Measurements from ENCODE around the gene DHRS12. TPM values are rescaled to one million over a fixed set of nuclear protein-coding genes. Genes with fewer than 3 reads are reported as not detected.

DHRS12 gene
- polyA plus RNA-seq, 1 experiment = 5.6 TPM

DNA sequence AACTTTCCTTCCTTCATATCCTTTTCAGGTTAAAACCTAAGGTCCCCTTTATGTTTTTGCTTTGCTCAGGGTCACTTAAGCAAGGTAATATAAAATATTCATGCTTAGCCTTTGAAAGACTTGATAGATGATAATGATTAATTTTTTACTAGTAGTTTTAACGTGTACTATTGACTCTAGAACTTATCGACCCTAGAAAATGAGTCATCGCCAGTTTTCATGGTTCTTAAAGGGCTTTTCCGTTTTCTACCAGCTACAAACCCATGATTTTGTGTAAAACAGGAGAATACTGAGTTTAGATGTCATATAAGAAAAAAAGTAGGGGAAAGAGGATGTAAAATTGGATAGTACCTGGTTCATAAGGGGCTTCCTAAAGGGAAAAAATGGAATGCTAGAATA, 75.7 kb downstream of the DHRS12 start:
- no peak overlapping the region for H3K4me3 ChIP-seq (ENCODE audit: low read depth, low read length)
- ChIA-PET POLR2A (no interaction called here), CTCF (interaction anchor here (1.6 kb wide), 1 partner anchor 139 kb away, joined by 3 read pairs; no protein-coding TSS in a partner anchor)
- H3K27me3 ChIP-seq (ENCODE audit: control insufficient read depth, insufficient read depth, low read length) = no peaks in the 10 kb centered on the region
- no peak for DNase-seq (ENCODE audit: low read depth)
- H3K36me3 ChIP-seq (ENCODE audit: control insufficient read depth, insufficient read depth, low read length) = no peaks in the 10 kb centered on the region
- TF ChIP-seq, protein P1, sequence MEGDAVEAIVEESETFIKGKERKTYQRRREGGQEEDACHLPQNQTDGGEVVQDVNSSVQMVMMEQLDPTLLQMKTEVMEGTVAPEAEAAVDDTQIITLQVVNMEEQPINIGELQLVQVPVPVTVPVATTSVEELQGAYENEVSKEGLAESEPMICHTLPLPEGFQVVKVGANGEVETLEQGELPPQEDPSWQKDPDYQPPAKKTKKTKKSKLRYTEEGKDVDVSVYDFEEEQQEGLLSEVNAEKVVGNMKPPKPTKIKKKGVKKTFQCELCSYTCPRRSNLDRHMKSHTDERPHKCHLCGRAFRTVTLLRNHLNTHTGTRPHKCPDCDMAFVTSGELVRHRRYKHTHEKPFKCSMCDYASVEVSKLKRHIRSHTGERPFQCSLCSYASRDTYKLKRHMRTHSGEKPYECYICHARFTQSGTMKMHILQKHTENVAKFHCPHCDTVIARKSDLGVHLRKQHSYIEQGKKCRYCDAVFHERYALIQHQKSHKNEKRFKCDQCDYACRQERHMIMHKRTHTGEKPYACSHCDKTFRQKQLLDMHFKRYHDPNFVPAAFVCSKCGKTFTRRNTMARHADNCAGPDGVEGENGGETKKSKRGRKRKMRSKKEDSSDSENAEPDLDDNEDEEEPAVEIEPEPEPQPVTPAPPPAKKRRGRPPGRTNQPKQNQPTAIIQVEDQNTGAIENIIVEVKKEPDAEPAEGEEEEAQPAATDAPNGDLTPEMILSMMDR (IDR thresholded peaks at IDR 0.05; ENCODE audit: insufficient read depth, low read depth, low read length) = no peak

DNA sequence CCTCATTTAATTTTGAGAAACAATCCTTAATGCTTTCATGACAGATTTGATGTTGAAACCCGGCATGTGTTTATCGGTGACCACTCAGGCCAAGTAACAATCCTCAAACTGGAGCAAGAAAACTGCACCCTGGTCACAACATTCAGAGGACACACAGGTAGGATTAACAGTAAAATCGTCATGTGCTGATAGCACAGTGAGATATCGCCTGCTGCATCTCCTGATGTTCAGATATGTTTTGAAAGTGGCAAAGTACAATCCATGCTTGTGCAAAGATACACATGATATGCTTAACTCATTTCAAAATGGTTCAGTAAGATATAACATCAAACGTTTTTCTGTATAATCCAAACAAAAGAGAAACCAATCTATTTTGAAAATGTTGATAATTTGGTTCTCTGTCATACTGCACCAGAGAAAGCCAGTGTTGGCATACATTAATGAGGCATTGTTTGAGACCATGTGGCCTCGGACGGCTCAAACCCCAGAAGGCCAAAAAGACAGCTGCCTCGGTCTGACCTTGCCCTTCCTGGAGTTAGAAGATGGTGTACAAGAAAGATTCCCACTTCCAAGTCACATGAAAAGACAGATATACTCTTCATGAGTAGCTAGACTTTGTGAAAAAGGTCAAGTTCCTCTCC, 76.2 kb downstream of the DHRS12 start:
- CTCF ChIA-PET = interaction anchor here (1.6 kb wide), 1 partner anchor 138 kb away, joined by 3 read pairs; no protein-coding TSS in a partner anchor
- H3K27me3 ChIP-seq (ENCODE audit: control insufficient read depth, insufficient read depth, low read length) = no peaks in the 10 kb centered on the region
- no peak for DNase-seq (ENCODE audit: low read depth)
- H3K36me3 ChIP-seq (ENCODE audit: control insufficient read depth, insufficient read depth, low read length) = no peaks in the 10 kb centered on the region
- no peak overlapping the region for H3K4me3 ChIP-seq (ENCODE audit: low read depth, low read length)
- POLR2A ChIA-PET = no interaction called here
- TF ChIP-seq, protein P1 (IDR thresholded peaks at IDR 0.05; ENCODE audit: insufficient read depth, low read depth, low read length) = no peak

DNA sequence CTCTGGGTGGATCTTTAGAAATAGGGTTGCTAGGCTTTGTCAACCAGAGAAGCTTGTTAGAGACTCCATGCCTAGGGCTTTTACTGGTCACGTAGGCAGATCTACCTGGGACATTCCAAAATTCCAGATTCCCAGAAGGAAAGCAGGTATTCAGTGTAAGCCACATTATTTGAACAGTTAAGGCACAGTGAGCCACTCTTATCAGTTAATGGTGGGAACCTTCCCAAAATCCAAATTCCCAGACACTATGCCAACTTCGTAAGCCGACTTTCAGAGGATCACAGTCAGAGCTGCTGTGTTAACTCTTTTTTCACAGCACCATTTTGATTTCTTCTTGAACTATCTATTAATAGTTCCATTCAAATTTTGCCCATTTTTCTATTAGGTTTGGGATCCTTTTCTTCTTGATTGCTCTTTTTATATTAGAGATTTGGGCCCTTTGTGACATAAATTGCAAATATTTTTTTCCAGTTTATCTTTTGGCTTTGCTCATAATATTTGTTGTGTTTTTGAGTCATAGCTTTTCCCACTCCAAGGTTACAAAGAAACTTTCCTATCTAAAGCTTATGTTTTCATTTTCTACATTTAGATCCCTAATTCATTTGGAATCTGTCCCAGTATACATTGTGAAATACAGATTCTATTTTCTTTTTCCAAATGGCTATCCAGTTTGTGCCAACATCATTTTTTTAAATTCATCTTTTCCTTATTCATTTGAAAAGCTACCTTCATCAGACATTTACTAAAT, 77.3 kb downstream of the DHRS12 start:
- H3K27me3 ChIP-seq (ENCODE audit: control insufficient read depth, insufficient read depth, low read length) = no peaks in the 10 kb centered on the region
- no peak for DNase-seq (ENCODE audit: low read depth)
- ChIA-PET CTCF (interaction anchor here (1.1 to 1.3 kb wide), 2 partner anchors 13 to 72 kb away, joined by 3 to 4 read pairs; no protein-coding TSS in a partner anchor), POLR2A (interaction anchor here (0.5 kb wide), 1 partner anchor 43 kb away, joined by 3 read pairs; no protein-coding TSS in a partner anchor)
- H3K4me3 ChIP-seq (ENCODE audit: low read depth, low read length) = no peak overlapping the region
- no peaks in the 10 kb centered on the region for H3K36me3 ChIP-seq (ENCODE audit: control insufficient read depth, insufficient read depth, low read length)
- TF ChIP-seq, protein P1 (IDR thresholded peaks at IDR 0.05; ENCODE audit: insufficient read depth, low read depth, low read length) = no peak

DNA sequence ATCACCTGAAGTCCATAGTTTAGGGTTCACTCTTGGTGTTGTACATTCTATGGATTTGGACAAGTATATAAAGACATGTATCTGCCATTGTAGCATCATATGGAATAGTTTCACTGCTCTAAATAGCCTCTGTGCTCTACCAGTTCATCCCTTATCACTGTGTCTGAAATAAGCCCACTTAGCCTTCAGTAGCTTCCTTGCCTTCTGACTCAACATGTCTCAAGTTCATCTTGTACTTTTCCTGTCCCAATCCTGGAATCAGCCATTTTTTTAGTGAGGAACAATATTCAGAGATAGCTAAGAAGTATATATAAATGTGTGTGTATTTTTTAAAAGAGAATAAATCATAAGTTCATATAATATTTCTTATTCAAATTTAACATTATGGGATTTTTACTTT, 79.2 kb downstream of the DHRS12 start:
- TF ChIP-seq, protein P1 (IDR thresholded peaks at IDR 0.05; ENCODE audit: insufficient read depth, low read depth, low read length) = no peak
- POLR2A ChIA-PET = no interaction called here
- no peaks in the 10 kb centered on the region for H3K27me3 ChIP-seq (ENCODE audit: control insufficient read depth, insufficient read depth, low read length)
- CTCF ChIA-PET = no interaction called here
- H3K36me3 ChIP-seq (ENCODE audit: control insufficient read depth, insufficient read depth, low read length) = no peaks in the 10 kb centered on the region
- H3K4me3 ChIP-seq (ENCODE audit: low read depth, low read length) = no peak overlapping the region
- DNase-seq (ENCODE audit: low read depth) = no peak

DNA sequence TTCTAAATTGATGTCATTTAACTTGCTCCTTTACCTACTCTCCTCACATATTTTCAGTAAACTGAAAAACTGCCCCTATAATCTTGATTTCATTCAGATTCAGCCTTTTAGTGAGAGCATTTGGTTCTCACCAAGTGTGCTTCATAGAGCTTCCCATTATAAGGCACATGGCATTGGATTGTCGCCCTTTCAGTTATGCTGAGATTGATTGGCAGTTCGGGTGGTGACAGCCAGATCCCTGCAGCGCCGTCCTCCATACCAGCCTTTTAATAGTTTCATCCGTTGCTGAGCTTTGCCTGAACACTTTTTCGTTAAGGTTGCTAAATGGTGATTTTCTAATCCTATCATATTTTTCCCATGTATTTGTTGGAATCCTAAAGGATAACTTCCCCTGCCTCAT, 80.4 kb downstream of the DHRS12 start:
- ChIA-PET CTCF (interaction anchor here (0.6 to 0.8 kb wide), 2 partner anchors 10 to 60 kb away, joined by 3 read pairs; no protein-coding TSS in a partner anchor), POLR2A (no interaction called here)
- H3K36me3 ChIP-seq (ENCODE audit: control insufficient read depth, insufficient read depth, low read length) = no peaks in the 10 kb centered on the region
- H3K4me3 ChIP-seq (ENCODE audit: low read depth, low read length) = no peak overlapping the region
- TF ChIP-seq, protein P1 (IDR thresholded peaks at IDR 0.05; ENCODE audit: insufficient read depth, low read depth, low read length) = no peak
- H3K27me3 ChIP-seq (ENCODE audit: control insufficient read depth, insufficient read depth, low read length) = no peaks in the 10 kb centered on the region
- no peak for DNase-seq (ENCODE audit: low read depth)

Data from BJ (cell line).